ENCODE results near the gene UFD1. TPM values are rescaled to one million over a fixed set of nuclear protein-coding genes. Genes with fewer than 3 reads are reported as not detected.

UFD1 gene
- total and polyA plus RNA-seq, 9 of the 15 experiments (the other 6 are each of a cell fraction or from before 2014, with no cell fraction given), result 238 to 645 (median 363) TPM

DNA sequence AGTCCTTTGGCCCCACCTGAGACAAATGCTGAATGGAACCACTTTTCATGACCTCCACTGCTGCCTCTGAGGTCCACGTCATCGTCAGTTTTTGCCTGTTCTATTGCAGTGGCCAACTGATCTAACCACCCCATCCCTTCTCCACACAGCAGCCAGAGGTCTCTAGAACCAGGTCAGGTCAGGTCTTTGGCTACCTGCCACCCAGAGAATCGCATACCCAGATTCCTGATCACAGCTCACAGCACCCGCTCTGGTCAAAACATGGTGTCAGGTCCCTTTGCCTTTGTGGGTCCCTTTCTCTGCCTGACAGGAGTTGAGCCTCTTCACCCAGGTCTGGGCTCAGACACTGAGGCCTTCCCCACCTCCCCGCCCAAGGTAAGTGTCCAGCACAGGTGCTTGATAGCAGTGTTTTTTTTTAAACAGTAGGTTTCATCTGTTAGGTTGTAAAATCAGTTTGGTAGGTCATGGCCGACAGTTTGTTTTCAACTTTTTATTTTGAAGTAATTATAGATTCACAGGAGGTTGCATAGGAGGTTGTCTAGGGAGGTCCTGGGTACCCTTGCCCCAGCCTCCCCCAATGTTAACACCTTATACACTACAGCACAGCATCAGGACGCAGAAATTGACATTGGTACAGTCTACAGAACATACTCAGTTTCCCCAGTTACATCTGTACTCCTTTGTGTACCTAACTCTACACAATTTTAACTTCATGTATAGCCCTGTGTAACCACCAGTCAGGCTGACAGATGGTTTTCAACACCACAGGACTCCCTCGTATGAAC lies 38.4 kb downstream of the UFD1 start (continued):
- TF ChIP-seq, protein P1, sequence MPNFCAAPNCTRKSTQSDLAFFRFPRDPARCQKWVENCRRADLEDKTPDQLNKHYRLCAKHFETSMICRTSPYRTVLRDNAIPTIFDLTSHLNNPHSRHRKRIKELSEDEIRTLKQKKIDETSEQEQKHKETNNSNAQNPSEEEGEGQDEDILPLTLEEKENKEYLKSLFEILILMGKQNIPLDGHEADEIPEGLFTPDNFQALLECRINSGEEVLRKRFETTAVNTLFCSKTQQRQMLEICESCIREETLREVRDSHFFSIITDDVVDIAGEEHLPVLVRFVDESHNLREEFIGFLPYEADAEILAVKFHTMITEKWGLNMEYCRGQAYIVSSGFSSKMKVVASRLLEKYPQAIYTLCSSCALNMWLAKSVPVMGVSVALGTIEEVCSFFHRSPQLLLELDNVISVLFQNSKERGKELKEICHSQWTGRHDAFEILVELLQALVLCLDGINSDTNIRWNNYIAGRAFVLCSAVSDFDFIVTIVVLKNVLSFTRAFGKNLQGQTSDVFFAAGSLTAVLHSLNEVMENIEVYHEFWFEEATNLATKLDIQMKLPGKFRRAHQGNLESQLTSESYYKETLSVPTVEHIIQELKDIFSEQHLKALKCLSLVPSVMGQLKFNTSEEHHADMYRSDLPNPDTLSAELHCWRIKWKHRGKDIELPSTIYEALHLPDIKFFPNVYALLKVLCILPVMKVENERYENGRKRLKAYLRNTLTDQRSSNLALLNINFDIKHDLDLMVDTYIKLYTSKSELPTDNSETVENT (CRISPR knock-in tag; IDR thresholded peaks at IDR 0.05), result peak; percentile 42; the same call in 1 of the 2 replicates
- TF ChIP-seq, protein P2, sequence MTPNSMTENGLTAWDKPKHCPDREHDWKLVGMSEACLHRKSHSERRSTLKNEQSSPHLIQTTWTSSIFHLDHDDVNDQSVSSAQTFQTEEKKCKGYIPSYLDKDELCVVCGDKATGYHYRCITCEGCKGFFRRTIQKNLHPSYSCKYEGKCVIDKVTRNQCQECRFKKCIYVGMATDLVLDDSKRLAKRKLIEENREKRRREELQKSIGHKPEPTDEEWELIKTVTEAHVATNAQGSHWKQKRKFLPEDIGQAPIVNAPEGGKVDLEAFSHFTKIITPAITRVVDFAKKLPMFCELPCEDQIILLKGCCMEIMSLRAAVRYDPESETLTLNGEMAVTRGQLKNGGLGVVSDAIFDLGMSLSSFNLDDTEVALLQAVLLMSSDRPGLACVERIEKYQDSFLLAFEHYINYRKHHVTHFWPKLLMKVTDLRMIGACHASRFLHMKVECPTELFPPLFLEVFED (CRISPR knock-in tag; conservative IDR thresholded peaks at IDR 0.05), result 0 out of 2 replicates have a peak, but pooled peaks have one; percentile 33
- no peak for TF ChIP-seq NFYB (IDR thresholded peaks at IDR 0.05; ENCODE audit: extremely low read depth, insufficient read length)
- 0 out of 2 replicates have a peak, but pooled peaks have one; percentile 14 for TF ChIP-seq TEAD4 (IDR thresholded peaks at IDR 0.05; ENCODE audit: low read length)
- TF ChIP-seq TEAD4 (CRISPR knock-in tag; IDR thresholded peaks at IDR 0.05; ENCODE audit: borderline replicate concordance), result no peak
- peak; percentile 34; the same call in 1 of the 2 replicates for TF ChIP-seq POLR2A (conservative IDR thresholded peaks at IDR 0.05)
- TF ChIP-seq, protein P3, sequence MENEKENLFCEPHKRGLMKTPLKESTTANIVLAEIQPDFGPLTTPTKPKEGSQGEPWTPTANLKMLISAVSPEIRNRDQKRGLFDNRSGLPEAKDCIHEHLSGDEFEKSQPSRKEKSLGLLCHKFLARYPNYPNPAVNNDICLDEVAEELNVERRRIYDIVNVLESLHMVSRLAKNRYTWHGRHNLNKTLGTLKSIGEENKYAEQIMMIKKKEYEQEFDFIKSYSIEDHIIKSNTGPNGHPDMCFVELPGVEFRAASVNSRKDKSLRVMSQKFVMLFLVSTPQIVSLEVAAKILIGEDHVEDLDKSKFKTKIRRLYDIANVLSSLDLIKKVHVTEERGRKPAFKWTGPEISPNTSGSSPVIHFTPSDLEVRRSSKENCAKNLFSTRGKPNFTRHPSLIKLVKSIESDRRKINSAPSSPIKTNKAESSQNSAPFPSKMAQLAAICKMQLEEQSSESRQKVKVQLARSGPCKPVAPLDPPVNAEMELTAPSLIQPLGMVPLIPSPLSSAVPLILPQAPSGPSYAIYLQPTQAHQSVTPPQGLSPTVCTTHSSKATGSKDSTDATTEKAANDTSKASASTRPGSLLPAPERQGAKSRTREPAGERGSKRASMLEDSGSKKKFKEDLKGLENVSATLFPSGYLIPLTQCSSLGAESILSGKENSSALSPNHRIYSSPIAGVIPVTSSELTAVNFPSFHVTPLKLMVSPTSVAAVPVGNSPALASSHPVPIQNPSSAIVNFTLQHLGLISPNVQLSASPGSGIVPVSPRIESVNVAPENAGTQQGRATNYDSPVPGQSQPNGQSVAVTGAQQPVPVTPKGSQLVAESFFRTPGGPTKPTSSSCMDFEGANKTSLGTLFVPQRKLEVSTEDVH (IDR thresholded peaks at IDR 0.05; ENCODE audit: low read depth, partially characterized antibody), result no peak
- TF ChIP-seq CBX3 (IDR thresholded peaks at IDR 0.05; ENCODE audit: borderline replicate concordance in 1 of 2, low read length in 2 of 2), result peak in 1 of 2 experiments; percentile 47; a peak in 1 of 3 replicates
- TF ChIP-seq THRAP3 (IDR thresholded peaks at IDR 0.05; ENCODE audit: borderline replicate concordance), result no peak
